UCSD-AML1 (cell line): Measurements from ENCODE around the gene CHD6.

Experiments used
- DNase-seq: peaks from one replicate; lab custom pipeline; 2025; ENCODE audit not compliant: unreplicated experiment; lab: John Stamatoyannopoulos, UW

CHD6 gene

GRCh38 chr20:41395667-41396664 lies 222.2 kb downstream of the CHD6 start:
- no peak for DNase-seq

GRCh38 chr20:41394931-41395666 lies 223.1 kb downstream of the CHD6 start:
- no peak for DNase-seq

- no peak for DNase-seq
Measured at GRCh38 chr20:41394081-41394480, 224.1 kb downstream of the CHD6 start.

- no peak for DNase-seq
Measured at GRCh38 chr20:41393705-41394066, 224.5 kb downstream of the CHD6 start.

GRCh38 chr20:41392871-41393704 lies 225.1 kb downstream of the CHD6 start:
- no peak for DNase-seq

GRCh38 chr20:41392295-41392694 lies 225.9 kb downstream of the CHD6 start:
- no peak for DNase-seq

GRCh38 chr20:41391587-41392001 lies 226.6 kb downstream of the CHD6 start:
- no peak for DNase-seq

- DNase-seq, result no peak
Measured at GRCh38 chr20:41390889-41391288, 227.3 kb downstream of the CHD6 start.

- DNase-seq, result no peak
Measured at GRCh38 chr20:41387444-41387851, 230.7 kb downstream of the CHD6 start.

GRCh38 chr20:41386502-41387427 lies 231.4 kb downstream of the CHD6 start:
- no peak for DNase-seq

- no peak for DNase-seq
Measured at GRCh38 chr20:41382791-41383305, 235.3 kb downstream of the CHD6 start.

- DNase-seq, result no peak
Measured at GRCh38 chr20:41380551-41381193, 237.5 kb downstream of the CHD6 start.

- no peak for DNase-seq
Measured at GRCh38 chr20:41379551-41379950, 238.6 kb downstream of the CHD6 start.

GRCh38 chr20:41377275-41377674 lies 240.9 kb downstream of the CHD6 start:
- no peak for DNase-seq

GRCh38 chr20:41376349-41376748 lies 241.8 kb downstream of the CHD6 start:
- DNase-seq, result no peak

- no peak for DNase-seq
Measured at GRCh38 chr20:41375846-41376245, 242.3 kb downstream of the CHD6 start.

GRCh38 chr20:41373931-41374920 lies 244.0 kb downstream of the CHD6 start:
- DNase-seq, result no peak

- DNase-seq, result no peak
Measured at GRCh38 chr20:41373251-41373783, 244.9 kb downstream of the CHD6 start.
